ENCODE data around the gene BACE2.

DNA sequence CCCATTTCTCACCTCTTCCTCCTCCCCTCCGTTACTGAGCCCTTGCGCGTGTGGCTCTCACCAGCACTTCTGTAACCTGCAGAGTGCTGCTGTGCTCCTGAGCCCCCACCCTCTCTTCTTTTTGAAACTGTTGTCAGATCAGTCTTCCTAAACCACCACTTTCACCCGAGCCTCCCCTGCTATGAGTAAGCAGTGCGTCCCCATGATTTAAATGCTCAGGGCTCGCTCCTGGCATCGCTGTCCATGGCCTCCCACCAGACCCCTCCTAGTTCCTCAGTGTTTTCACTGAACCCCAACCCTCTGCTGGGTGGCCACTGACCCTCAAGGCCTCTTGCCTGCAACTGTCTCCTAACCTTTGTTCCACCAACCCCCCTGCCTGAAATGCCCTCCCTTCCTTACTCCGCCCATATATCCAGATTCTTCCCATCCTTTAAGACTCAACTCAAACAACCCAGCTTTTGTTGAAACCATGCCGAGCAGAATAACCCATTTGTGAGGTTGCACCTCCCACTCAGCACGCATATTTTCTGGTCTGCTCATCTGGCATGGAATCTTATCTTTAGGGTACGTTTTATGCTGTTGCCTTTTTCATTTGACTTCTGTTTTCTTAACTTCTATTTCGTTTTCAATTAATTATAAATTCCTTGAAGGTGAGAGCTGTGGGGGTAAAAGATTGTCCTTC, 84.1 kb downstream of the BACE2 start:
- TF ChIP-seq, protein P1, sequence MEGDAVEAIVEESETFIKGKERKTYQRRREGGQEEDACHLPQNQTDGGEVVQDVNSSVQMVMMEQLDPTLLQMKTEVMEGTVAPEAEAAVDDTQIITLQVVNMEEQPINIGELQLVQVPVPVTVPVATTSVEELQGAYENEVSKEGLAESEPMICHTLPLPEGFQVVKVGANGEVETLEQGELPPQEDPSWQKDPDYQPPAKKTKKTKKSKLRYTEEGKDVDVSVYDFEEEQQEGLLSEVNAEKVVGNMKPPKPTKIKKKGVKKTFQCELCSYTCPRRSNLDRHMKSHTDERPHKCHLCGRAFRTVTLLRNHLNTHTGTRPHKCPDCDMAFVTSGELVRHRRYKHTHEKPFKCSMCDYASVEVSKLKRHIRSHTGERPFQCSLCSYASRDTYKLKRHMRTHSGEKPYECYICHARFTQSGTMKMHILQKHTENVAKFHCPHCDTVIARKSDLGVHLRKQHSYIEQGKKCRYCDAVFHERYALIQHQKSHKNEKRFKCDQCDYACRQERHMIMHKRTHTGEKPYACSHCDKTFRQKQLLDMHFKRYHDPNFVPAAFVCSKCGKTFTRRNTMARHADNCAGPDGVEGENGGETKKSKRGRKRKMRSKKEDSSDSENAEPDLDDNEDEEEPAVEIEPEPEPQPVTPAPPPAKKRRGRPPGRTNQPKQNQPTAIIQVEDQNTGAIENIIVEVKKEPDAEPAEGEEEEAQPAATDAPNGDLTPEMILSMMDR (IDR thresholded peaks at IDR 0.05) = no peak
- TF ChIP-seq POLR2A (IDR thresholded peaks at IDR 0.05) = no peak

All from right lobe of liver (tissue), 4 donors.